ENCODE measurements around the gene DHX34. TPM values are rescaled to one million over a fixed set of nuclear protein-coding genes. Genes with fewer than 3 reads are reported as not detected.
A peak's percentile ranks its signal among the peaks of the same experiment; 100 is the strongest.

DHX34 gene
- total and polyA plus RNA-seq, 4 donors, result 3.1 to 11.6 (median 6.1) TPM

- no peak overlapping the region for H3K9ac ChIP-seq (ENCODE audit: low read depth in 1 of 2, low read length in 2 of 2)
- WGBS, result 64% methylated on average over 9 of the region's 9 CpGs
- peak overlapping the region; percentile 23 to 49 for H3K27ac ChIP-seq (ENCODE audit: low read depth in 1 of 2, low read length in 2 of 2)
- H3K36me3 ChIP-seq (ENCODE audit: control insufficient read depth in 4 of 4, insufficient read depth in 3 of 4, low read depth in 1 of 4, low read length in 3 of 4), result no peaks in the 10 kb centered on the region
- H3K9me3 ChIP-seq (ENCODE audit: control insufficient read depth in 4 of 4, low read length in 3 of 4), result no peaks in the 10 kb centered on the region
- H3K4me3 ChIP-seq (ENCODE audit: low read depth in 1 of 3, low read length in 3 of 3), result no peak overlapping the region
- no peaks in the 10 kb centered on the region for H3K4me1 ChIP-seq (ENCODE audit: control insufficient read depth in 4 of 4, insufficient read depth in 4 of 4, low read length in 3 of 4)
- H3K27me3 ChIP-seq (ENCODE audit: control insufficient read depth in 4 of 4, insufficient read depth in 4 of 4, low read length in 3 of 4), result no peaks in the 10 kb centered on the region
- TF ChIP-seq JUND (IDR thresholded peaks at IDR 0.05) (no peak), RAD21 (IDR thresholded peaks at IDR 0.05) (peak in 1 of 2 donors; percentile 9)
- DNase-seq (ENCODE audit: low spot score), result no peak
These were observed 24.6 kb upstream of the DHX34 start for GRCh38 chr19:47324502-47324901.

DNA sequence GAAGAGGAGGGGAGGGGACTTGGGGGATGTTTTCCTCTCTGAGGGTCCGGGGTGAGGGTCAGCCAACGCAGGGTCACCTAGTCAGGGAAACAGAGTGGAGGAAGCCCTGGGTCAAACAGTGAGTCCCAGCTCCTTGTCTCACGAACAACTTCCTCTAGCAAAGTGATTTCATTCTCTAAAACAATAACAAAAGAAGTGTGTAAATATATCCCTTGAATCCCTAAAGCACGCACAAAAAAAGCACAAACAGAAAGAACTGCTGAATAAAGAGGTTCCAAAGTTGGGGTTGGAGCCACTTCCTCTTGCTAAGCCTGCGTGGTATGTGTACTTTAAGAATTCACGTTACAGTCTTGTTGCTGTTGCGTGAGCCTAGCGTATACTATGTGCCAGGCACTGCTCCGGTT lies 18.6 kb upstream of the DHX34 start:
- no peaks in the 10 kb centered on the region for H3K27me3 ChIP-seq (ENCODE audit: control insufficient read depth in 4 of 4, insufficient read depth in 4 of 4, low read length in 3 of 4)
- H3K27ac ChIP-seq (ENCODE audit: low read depth in 1 of 2, low read length in 2 of 2), result peak overlapping the region; percentile 9 to 46
- no peaks in the 10 kb centered on the region for H3K36me3 ChIP-seq (ENCODE audit: control insufficient read depth in 4 of 4, insufficient read depth in 3 of 4, low read depth in 1 of 4, low read length in 3 of 4)
- TF ChIP-seq JUND (IDR thresholded peaks at IDR 0.05) (no peak), TAF1 (conservative IDR thresholded peaks at IDR 0.05) (no peak), HNF4G (IDR thresholded peaks at IDR 0.05) (no peak), YY1 (IDR thresholded peaks at IDR 0.05) (no peak), FOXA1 (IDR thresholded peaks at IDR 0.05) (no peak), EGR1 (IDR thresholded peaks at IDR 0.05; ENCODE audit: low read depth in 2 of 2) (no peak), FOXA2 (IDR thresholded peaks at IDR 0.05) (no peak), NR2F2 (IDR thresholded peaks at IDR 0.05) (peak; percentile 89), GABPA (IDR thresholded peaks at IDR 0.05 in 1 of 2, conservative IDR thresholded peaks at IDR 0.05 in 1 of 2) (no peak), RXRA (IDR thresholded peaks at IDR 0.05) (peak in 1 of 2 donors; percentile 4)
- TF ChIP-seq, protein P1, sequence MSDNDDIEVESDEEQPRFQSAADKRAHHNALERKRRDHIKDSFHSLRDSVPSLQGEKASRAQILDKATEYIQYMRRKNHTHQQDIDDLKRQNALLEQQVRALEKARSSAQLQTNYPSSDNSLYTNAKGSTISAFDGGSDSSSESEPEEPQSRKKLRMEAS (IDR thresholded peaks at IDR 0.05), result no peak
- H3K4me3 ChIP-seq (ENCODE audit: low read depth in 1 of 3, low read length in 3 of 3), result no peak overlapping the region
- 52% methylated on average over 9 of the region's 9 CpGs for WGBS
- H3K9me3 ChIP-seq (ENCODE audit: control insufficient read depth in 4 of 4, low read length in 3 of 4), result no peaks in the 10 kb centered on the region
- no peaks in the 10 kb centered on the region for H3K4me1 ChIP-seq (ENCODE audit: control insufficient read depth in 4 of 4, insufficient read depth in 4 of 4, low read length in 3 of 4)
- H3K9ac ChIP-seq (ENCODE audit: low read depth in 1 of 2, low read length in 2 of 2), result no peak overlapping the region
- DNase-seq (ENCODE audit: low spot score), result no peak

DNA sequence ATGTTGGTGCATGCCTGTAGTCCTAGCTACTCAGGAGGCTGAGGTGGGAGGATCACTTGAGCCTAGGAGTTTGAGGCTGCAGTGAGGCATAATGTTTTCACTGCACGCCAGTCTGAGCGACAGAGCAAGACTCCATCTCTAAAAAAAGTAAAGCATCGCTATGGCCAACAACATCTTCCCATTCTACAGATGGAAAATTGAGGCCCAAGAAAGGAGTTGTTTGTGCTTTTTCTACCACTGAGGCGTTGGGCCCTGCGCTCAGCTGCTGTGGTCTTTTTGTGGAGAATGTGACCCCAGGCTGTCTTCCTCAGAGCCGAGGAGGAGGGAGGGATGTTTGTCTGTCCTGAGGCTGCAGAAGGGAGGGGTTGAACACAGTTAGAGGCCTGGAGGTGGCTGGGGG lies 17.6 kb upstream of the DHX34 start:
- 91% methylated on average over 6 of the region's 6 CpGs for WGBS
- Histone ChIP-seq H3K36me3 (ENCODE audit: control insufficient read depth in 4 of 4, insufficient read depth in 3 of 4, low read depth in 1 of 4, low read length in 3 of 4) (no peaks in the 10 kb centered on the region), H3K9me3 (ENCODE audit: control insufficient read depth in 4 of 4, low read length in 3 of 4) (no peaks in the 10 kb centered on the region), H3K27me3 (ENCODE audit: control insufficient read depth in 4 of 4, insufficient read depth in 4 of 4, low read length in 3 of 4) (no peaks in the 10 kb centered on the region), H3K4me1 (ENCODE audit: control insufficient read depth in 4 of 4, insufficient read depth in 4 of 4, low read length in 3 of 4) (no peaks in the 10 kb centered on the region), H3K27ac (ENCODE audit: low read depth in 1 of 2, low read length in 2 of 2) (peak overlapping the region in 1 of 2 donors; percentile 7), H3K9ac (ENCODE audit: low read depth in 1 of 2, low read length in 2 of 2) (no peak overlapping the region), H3K4me3 (ENCODE audit: low read depth in 1 of 3, low read length in 3 of 3) (no peak overlapping the region)
- no peak for DNase-seq (ENCODE audit: low spot score)
- TF ChIP-seq JUND (IDR thresholded peaks at IDR 0.05), result no peak
- TF ChIP-seq ATF3 (IDR thresholded peaks at IDR 0.05), result no peak
- TF ChIP-seq TAF1 (conservative IDR thresholded peaks at IDR 0.05), result no peak
- TF ChIP-seq NR2F2 (IDR thresholded peaks at IDR 0.05), result no peak
- no peak for TF ChIP-seq HNF4G (IDR thresholded peaks at IDR 0.05)
- TF ChIP-seq FOXA2 (IDR thresholded peaks at IDR 0.05), result no peak
- TF ChIP-seq FOXA1 (IDR thresholded peaks at IDR 0.05), result no peak
- no peak for TF ChIP-seq SP1 (IDR thresholded peaks at IDR 0.05)
- TF ChIP-seq, protein P2, sequence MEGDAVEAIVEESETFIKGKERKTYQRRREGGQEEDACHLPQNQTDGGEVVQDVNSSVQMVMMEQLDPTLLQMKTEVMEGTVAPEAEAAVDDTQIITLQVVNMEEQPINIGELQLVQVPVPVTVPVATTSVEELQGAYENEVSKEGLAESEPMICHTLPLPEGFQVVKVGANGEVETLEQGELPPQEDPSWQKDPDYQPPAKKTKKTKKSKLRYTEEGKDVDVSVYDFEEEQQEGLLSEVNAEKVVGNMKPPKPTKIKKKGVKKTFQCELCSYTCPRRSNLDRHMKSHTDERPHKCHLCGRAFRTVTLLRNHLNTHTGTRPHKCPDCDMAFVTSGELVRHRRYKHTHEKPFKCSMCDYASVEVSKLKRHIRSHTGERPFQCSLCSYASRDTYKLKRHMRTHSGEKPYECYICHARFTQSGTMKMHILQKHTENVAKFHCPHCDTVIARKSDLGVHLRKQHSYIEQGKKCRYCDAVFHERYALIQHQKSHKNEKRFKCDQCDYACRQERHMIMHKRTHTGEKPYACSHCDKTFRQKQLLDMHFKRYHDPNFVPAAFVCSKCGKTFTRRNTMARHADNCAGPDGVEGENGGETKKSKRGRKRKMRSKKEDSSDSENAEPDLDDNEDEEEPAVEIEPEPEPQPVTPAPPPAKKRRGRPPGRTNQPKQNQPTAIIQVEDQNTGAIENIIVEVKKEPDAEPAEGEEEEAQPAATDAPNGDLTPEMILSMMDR (IDR thresholded peaks at IDR 0.05; ENCODE audit: low read depth, low read length, missing input control), result no peak
- no peak for TF ChIP-seq RXRA (IDR thresholded peaks at IDR 0.05)
- TF ChIP-seq, protein P3, sequence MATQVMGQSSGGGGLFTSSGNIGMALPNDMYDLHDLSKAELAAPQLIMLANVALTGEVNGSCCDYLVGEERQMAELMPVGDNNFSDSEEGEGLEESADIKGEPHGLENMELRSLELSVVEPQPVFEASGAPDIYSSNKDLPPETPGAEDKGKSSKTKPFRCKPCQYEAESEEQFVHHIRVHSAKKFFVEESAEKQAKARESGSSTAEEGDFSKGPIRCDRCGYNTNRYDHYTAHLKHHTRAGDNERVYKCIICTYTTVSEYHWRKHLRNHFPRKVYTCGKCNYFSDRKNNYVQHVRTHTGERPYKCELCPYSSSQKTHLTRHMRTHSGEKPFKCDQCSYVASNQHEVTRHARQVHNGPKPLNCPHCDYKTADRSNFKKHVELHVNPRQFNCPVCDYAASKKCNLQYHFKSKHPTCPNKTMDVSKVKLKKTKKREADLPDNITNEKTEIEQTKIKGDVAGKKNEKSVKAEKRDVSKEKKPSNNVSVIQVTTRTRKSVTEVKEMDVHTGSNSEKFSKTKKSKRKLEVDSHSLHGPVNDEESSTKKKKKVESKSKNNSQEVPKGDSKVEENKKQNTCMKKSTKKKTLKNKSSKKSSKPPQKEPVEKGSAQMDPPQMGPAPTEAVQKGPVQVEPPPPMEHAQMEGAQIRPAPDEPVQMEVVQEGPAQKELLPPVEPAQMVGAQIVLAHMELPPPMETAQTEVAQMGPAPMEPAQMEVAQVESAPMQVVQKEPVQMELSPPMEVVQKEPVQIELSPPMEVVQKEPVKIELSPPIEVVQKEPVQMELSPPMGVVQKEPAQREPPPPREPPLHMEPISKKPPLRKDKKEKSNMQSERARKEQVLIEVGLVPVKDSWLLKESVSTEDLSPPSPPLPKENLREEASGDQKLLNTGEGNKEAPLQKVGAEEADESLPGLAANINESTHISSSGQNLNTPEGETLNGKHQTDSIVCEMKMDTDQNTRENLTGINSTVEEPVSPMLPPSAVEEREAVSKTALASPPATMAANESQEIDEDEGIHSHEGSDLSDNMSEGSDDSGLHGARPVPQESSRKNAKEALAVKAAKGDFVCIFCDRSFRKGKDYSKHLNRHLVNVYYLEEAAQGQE (IDR thresholded peaks at IDR 0.05), result no peak
- TF ChIP-seq, protein P4, sequence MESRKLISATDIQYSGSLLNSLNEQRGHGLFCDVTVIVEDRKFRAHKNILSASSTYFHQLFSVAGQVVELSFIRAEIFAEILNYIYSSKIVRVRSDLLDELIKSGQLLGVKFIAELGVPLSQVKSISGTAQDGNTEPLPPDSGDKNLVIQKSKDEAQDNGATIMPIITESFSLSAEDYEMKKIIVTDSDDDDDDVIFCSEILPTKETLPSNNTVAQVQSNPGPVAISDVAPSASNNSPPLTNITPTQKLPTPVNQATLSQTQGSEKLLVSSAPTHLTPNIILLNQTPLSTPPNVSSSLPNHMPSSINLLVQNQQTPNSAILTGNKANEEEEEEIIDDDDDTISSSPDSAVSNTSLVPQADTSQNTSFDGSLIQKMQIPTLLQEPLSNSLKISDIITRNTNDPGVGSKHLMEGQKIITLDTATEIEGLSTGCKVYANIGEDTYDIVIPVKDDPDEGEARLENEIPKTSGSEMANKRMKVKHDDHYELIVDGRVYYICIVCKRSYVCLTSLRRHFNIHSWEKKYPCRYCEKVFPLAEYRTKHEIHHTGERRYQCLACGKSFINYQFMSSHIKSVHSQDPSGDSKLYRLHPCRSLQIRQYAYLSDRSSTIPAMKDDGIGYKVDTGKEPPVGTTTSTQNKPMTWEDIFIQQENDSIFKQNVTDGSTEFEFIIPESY (IDR thresholded peaks at IDR 0.05), result no peak
- no peak for TF ChIP-seq HNF4A (conservative IDR thresholded peaks at IDR 0.05)
- TF ChIP-seq EGR1 (IDR thresholded peaks at IDR 0.05; ENCODE audit: low read depth in 2 of 2), result no peak
- TF ChIP-seq RAD21 (IDR thresholded peaks at IDR 0.05), result no peak
- TF ChIP-seq, protein P1 (IDR thresholded peaks at IDR 0.05), result no peak
- TF ChIP-seq YY1 (IDR thresholded peaks at IDR 0.05), result no peak
- TF ChIP-seq GABPA (IDR thresholded peaks at IDR 0.05 in 1 of 2, conservative IDR thresholded peaks at IDR 0.05 in 1 of 2), result no peak
